GM19328 (cell line): ENCODE results near the gene IQCB1.
"Not testable (repeated sequence)": the region's sequence is repeated elsewhere in the genome, so short reads cannot be mapped to it uniquely, and the experiment has no call there.

Source experiments
- ATAC-seq: cut with Tn5 transposase; IDR thresholded peaks from one replicate; pipeline ENCODE4 v1.9.1; 2021; ENCODE audit warnings: mild to moderate bottlenecking, moderate library complexity; ENCODE audit not compliant: unreplicated experiment

IQCB1 gene, protein sequence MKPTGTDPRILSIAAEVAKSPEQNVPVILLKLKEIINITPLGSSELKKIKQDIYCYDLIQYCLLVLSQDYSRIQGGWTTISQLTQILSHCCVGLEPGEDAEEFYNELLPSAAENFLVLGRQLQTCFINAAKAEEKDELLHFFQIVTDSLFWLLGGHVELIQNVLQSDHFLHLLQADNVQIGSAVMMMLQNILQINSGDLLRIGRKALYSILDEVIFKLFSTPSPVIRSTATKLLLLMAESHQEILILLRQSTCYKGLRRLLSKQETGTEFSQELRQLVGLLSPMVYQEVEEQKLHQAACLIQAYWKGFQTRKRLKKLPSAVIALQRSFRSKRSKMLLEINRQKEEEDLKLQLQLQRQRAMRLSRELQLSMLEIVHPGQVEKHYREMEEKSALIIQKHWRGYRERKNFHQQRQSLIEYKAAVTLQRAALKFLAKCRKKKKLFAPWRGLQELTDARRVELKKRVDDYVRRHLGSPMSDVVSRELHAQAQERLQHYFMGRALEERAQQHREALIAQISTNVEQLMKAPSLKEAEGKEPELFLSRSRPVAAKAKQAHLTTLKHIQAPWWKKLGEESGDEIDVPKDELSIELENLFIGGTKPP

DNA sequence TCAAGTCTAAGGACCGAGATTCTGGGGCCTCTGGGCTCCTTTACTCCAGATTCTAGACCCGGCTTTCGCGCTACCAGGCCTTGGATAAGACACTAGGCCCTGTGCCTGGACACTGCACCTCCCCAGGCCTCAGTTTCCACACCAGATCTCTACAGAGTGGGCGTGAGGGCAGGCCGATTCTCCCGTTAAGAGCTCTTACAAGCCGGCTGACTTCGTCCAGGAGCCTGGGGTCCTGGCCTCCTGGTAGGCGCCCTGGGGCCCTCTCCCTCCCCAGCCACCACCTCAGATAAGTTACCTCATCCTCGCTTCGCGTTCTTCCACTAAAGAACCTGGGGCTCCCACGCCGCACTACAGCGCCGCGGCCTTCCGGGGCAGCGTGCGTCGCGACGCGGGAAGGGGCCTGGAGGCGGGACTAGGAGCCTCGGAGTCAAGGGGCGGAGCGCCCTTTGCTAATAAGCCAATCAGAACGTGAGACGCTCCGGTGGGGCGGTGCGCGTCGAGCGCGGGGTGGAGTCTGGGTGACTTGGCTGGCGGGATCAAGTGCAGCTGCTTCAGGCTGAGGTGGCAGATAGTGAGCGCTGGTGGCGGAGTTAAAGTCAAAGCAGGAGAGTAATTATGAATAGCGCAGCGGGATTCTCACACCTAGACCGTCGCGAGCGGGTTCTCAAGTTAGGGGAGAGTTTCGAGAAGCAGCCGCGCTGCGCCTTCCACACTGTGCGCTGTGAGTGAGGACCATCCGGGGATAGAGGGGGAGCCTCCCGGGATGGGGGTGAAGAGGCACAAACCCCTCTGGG, at the start of gene IQCB1, which contains the start of gene EAF2:
IQCB1 (minus strand) TSS at position 390 of the 794 bp plus-strand sequence. CDS start 6,100 bp downstream, outside the sequence.
EAF2 (plus strand) TSS at position 539 of the 794 bp plus-strand sequence; CDS start at position 616, 77 bp downstream.
- peak; percentile 98 for ATAC-seq

GRCh38 chr3:121883507-121883906, 48.6 kb upstream of the IQCB1 start:
- ATAC-seq: no peak

DNA sequence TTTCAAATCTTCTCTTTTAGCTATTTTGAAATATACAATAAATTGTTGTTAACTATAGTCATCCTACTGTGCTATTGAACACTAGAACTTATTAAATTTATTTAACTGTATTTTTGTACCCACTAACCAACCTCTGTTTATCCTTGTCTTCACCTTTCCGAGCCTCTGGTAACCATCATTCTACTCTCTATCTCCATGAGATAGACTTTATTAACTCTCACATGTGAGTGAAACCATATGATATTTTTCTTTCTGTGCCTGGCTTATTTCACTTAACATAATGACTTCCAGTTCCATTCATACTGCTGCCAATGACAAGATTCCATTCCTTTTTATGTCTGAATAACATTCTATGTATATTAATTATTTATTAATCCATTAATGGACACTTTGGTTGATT, 43.6 kb upstream of the IQCB1 start:
- no peak for ATAC-seq

- no peak for ATAC-seq
Observed at GRCh38 chr3:121871430-121871829, 36.6 kb upstream of the IQCB1 start.

DNA sequence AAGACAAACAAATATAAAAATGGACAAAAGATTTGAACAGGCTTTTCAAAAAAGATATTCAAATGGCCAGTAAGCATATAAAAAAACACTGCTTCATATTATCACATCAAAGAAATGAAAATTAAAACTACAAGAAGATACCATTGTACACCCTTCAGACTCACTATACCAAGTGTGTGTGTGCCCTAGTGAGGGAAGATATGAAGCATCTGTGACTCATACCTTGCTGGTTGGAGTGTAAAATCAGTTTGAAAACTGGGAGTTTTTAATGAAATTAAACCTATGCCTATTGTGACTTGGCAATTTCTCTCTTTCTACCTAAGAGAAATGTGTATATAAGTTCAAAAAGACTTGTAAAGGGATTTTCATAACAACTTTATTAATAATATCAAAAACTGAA, 35.9 kb upstream of the IQCB1 start:
- ATAC-seq: no peak

DNA sequence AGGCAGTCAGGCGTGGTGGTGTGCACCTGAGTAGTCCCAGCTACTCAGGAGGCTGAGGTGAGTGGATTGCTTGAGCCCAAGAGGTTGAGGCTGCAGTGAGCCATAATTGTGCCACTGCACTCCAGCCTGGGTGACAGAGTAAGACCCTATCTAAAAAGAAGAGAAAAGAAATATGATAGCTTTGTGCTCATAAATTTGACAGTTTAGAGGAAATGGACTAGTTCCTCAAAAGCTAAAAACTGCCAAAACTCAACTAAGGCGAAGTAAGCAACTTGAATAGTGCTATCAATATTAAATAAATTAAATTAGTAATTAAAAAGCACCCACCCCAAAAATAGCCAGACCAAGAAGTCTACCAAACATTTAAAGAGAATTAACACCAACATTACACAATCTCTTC, 34.9 kb upstream of the IQCB1 start:
- no peak for ATAC-seq

DNA sequence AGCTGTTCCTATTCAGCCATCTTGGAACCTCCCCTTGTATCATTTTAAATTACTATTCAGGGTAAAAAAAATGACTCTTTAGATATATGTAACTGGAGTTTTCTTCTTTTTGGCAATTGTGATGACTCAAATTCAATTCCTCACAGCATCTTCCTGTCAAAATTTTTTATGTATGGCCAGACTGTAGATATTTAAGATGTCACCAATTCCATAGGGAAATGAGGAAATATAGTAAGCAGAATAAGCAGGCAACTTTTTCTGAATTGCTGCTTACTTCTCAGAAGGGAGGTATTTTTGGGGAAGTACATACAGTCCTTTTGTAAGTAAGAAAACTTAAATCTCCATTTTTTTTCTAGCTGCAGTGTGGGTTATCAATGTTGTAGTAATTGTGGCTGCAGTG, 28.9 kb upstream of the IQCB1 start:
- ATAC-seq: no peak

GRCh38 chr3:121863247-121863646, 28.4 kb upstream of the IQCB1 start:
- ATAC-seq: not testable (repeated sequence)

DNA sequence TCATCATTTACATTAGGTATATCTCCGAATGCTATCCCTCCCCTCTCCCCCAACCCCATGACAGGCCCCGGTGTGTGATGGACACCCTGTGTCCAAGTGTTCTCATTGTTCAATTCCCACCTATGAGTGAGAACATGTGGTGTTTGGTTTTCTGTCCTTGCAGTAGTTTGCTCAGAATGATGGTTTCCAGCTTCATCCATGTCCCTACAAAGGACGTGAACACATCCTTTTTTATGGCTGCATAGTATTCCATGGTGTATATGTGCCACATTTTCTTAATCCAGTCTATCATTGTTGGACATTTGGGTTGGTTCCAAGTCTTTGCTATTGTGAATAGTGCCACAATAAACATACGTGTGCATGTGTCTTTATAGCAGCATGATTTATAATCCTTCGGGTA, 22.9 kb upstream of the IQCB1 start:
- not testable (repeated sequence) for ATAC-seq

- ATAC-seq: no peak
Observed at GRCh38 chr3:121855555-121855954, 20.7 kb upstream of the IQCB1 start.

DNA sequence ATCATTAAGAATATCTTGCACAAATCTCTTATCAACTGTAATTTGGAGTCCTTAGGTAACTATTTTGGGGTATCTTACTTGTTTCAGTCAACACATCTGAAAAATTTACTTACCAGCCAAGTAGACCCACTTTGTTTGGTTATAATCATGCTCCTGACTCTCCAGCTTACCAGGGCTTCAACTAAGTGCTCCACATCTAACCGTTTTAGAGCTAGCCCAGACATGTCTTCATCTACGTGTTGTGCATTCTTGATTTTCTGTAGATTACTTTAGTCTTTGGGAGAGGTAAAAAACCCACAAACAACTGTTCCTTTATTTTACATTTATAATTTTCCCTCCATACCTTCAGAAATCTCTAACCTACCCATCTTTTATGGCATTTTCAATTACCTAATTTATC, 17.4 kb upstream of the IQCB1 start:
- ATAC-seq: no peak

DNA sequence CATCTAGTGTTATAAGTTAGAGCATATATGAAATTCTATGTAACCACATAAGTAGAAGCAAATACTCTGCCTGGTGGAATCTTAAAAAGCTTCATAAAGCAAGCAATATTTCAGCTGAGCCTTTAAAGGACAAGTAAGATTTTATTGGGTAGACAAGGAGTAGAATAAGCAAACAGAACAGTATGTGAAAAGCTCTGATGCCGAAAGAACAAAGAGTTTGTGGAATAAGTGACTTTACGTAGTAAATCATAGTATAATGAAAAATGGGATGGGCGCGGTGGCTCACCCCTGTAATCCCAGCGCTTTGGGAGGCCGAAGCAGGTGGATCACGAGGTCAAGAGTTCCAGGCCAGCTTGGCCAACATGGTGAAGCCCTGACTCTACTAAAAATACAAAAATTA, 10.0 kb upstream of the IQCB1 start:
- ATAC-seq: no peak

DNA sequence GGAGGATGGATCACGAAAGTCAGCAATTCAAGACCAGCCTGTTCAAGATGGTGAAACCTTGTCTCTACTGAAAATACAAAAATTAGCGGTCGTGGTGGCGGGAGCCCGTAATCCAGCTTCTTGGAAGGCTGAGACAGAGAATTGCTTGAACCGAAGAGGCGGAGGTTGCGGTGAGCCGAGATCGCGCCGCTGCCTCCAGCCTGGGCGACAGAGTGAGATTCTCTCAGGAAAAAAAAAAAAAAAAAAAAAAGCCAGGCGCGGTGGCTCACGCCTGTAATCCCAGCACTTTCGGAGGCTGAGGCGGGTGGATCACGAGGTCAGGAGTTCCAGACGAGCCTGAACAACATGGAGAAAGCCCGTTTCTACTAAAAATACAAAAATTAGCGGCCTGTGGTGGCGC, 5.1 kb upstream of the IQCB1 start:
- ATAC-seq: no peak

- ATAC-seq: no peak
Observed at GRCh38 chr3:121836481-121836880, 1.6 kb upstream of the IQCB1 start.

- ATAC-seq: no peak
Observed at GRCh38 chr3:121836064-121836463, 1.2 kb upstream of the IQCB1 start.

- ATAC-seq: peak; percentile 9
Observed at GRCh38 chr3:121835465-121835801, 573 bp upstream of the IQCB1 start.

- no peak for ATAC-seq
Observed at GRCh38 chr3:121834157-121834670, 646 bp downstream of the IQCB1 start.

- ATAC-seq: no peak
Observed at GRCh38 chr3:121822973-121823372, 11.9 kb downstream of the IQCB1 start.

DNA sequence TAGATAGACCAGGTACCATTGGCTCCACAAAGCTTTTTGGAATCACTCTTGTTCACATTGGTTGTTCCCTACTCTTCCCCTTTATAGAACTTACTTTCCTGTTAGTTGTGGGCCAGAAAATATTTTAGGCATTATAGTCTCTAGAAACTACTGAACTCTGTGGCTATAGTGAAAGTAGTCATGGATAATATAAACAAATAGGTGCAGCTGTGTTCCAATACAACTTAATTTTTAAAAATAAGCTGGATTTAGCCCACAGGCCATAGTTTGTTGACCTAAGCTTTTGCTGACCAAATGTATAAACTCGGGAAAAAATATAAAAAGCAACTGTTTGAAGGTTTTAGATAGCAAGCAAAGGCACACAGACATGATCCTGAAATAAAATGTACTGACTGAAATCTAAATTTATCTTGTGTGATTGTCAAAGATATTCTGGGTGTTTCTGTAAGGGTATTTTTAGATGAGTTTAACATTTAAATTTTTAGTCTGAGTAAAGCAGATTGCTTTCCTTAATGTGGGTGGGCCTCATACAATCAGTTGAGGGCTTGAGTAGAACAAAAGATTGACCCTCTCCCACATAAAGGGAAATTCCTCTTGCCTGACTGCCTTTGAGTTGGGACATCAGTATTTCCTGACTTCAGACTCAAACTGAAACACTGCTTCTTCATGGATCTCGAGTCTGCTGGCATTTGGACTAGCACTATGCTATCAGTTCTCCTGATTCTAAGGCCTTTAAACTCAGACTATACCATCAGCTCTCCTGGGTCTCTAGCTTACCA, 13.2 kb downstream of the IQCB1 start:
- ATAC-seq: no peak

DNA sequence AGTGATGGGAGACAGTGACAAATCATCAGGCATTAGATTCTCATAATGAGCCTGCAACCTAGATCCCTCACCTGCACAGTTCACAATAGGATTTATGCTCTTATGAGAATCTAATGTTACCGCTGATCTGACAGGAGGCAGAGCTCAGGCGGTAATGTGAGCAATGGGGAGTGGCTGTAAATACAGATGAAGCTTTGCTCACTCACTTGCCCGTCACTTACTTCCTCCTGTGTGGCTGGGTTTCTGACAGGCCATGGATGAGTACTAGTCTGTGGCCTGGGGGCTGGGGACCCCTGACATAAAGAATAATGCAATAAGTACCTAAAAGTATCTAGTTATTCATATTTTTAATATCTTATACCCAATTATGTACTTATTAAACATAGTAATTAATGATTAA, 15.6 kb downstream of the IQCB1 start:
- ATAC-seq: no peak

DNA sequence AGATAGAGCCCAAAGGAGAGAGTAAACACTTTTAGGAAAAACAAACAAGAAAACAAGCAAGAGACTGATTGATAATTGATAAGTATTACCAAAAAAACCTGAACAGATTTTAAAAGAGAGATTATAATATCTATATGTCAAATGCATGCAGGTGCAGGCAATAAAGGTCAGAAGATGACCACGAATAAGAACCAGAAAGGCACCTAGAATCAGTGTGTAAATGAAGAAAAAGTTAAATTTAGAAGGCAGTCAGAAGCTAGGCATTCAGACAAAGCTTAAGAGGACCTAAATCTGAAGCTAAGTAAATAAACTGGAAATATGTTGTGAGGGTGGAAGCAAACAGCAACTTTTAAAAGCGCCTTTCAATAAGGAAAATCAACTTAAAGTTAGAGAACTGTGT, 16.3 kb downstream of the IQCB1 start:
- no peak for ATAC-seq
